PC-3 (cell line): Measurements from ENCODE around the gene FBLIM1. TPM values are rescaled to one million over a fixed set of nuclear protein-coding genes. Genes with fewer than 3 reads are reported as not detected.

Source experiments
- ATAC-seq: fragments of 200-7000 bp; cut with Tn5 transposase; 2 replicates; pipeline ENCODE4 v1.9.1; 2020; ENCODE audit warnings: mild to moderate bottlenecking, moderate library complexity
- BruUV-seq: library from RNA; stranded (reverse); fragments of 400-500 nt; replicated peaks from 2 replicates; lab custom pipeline; 2021; lab: Mats Ljungman, UMichigan
- CTCF ChIA-PET: fragments of 300-600 bp; sonication (Branson Sonifier 250); formaldehyde crosslinking; loops from one replicate; lab custom pipeline; 2022; ENCODE audit warnings: antibody characterized with exemption; lab: Charles Lee
- POLR2A ChIA-PET: fragments of 300-600 bp; sonication (Branson Sonifier 250); formaldehyde crosslinking; loops from one replicate; lab custom pipeline; 2022; ENCODE audit warnings: antibody characterized with exemption; ENCODE audit not compliant: unreplicated experiment; lab: Charles Lee
- DNase-seq: peaks from one replicate; pipeline ENCODE4 v3.0.0-alpha.2; 2015
- H2AFZ ChIP-seq: fragments of 300-600 bp; sonication (generic); 2 replicates; pipeline ENCODE4 v1.6.0; 2016; ENCODE audit warnings: antibody characterized with exemption, low read length
- H3F3A ChIP-seq: fragments of 300-600 bp; sonication (generic); one replicate; pipeline ENCODE4 v1.6.0; 2017; ENCODE audit warnings: antibody characterized with exemption, low read length, control low read depth, mild to moderate bottlenecking; ENCODE audit not compliant: unreplicated experiment
- H3K27ac ChIP-seq: fragments of 300-600 bp; sonication (generic); 2 replicates; pipeline ENCODE4 v1.5.1; 2016; ENCODE audit warnings: mild to moderate bottlenecking, low read length
- H3K27me3 ChIP-seq: fragments of 300-600 bp; sonication (generic); 2 replicates; pipeline ENCODE4 v1.6.1; 2016; ENCODE audit warnings: low read length, mixed read lengths
- H3K36me3 ChIP-seq: fragments of 300-600 bp; sonication (generic); 2 replicates; pipeline ENCODE4 v1.6.1; 2016; ENCODE audit warnings: low read depth, mixed run types, low read length, mixed read lengths
- H3K4me1 ChIP-seq: fragments of 300-600 bp; sonication (generic); 2 replicates; pipeline ENCODE4 v1.5.1; 2016; ENCODE audit warnings: low read length; ENCODE audit not compliant: insufficient read depth
- H3K4me2 ChIP-seq: fragments of 300-600 bp; sonication (generic); 2 replicates; pipeline ENCODE4 v1.6.0; 2016; ENCODE audit warnings: low read length
- H3K4me3 ChIP-seq: fragments of 300-600 bp; sonication (generic); 2 replicates; pipeline ENCODE4 v1.5.1; 2016; ENCODE audit warnings: mild to moderate bottlenecking, low read length, mixed read lengths
- H3K79me2 ChIP-seq: fragments of 300-600 bp; sonication (generic); 2 replicates; pipeline ENCODE4 v1.6.1; 2017; ENCODE audit warnings: low read length, mixed read lengths
- H3K9ac ChIP-seq: fragments of 300-600 bp; sonication (generic); 2 replicates; pipeline ENCODE4 v1.6.0; 2016; ENCODE audit warnings: mild to moderate bottlenecking, low read length
- H3K9me2 ChIP-seq: fragments of 300-600 bp; sonication (generic); replicated peaks from 2 replicates; pipeline ENCODE4 v1.6.1; 2016; ENCODE audit warnings: mixed run types, low read length, mixed read lengths
- H3K9me3 ChIP-seq: fragments of 300-600 bp; sonication (generic); 2 replicates; pipeline ENCODE4 v1.6.1; 2016; ENCODE audit warnings: low read length, mixed read lengths
- H4K20me1 ChIP-seq: fragments of 300-600 bp; sonication (generic); 2 replicates; pipeline ENCODE4 v1.6.1; 2016; ENCODE audit warnings: low read length, mixed read lengths
- EZH2 ChIP-seq: fragments of 300-600 bp; sonication (generic); IDR thresholded peaks from one replicate; pipeline ENCODE4 v1.6.1; 2017; ENCODE audit warnings: antibody characterized with exemption, mild to moderate bottlenecking, low read length; ENCODE audit not compliant: unreplicated experiment
- EZH2phosphoT487 ChIP-seq: fragments of 300-600 bp; sonication (generic); IDR thresholded peaks from 2 replicates; pipeline ENCODE4 v1.6.1; 2018; ENCODE audit warnings: mild to moderate bottlenecking, antibody characterized with exemption, low read length, borderline replicate concordance
- intact Hi-C: fragments of 100-400 bp; cut with micrococcal nuclease; formaldehyde crosslinking; loops from 2 replicates; pipeline ENCODE4 v1.9.0; 2023
- total RNA-seq: library from RNA; depleted of rRNA; stranded (reverse); fragments of >200 nt; gene quantifications from 2 replicates; pipeline ENCODE4 v1.2.3, GENCODE V29; 2014
- TF ChIP-seq, protein P1 (sequence below): fragments of 300-600 bp; sonication (generic); conservative IDR thresholded peaks from 2 replicates; pipeline ENCODE4 v1.5.1; 2017; ENCODE audit warnings: antibody characterized with exemption, low read depth, mild to moderate bottlenecking, low read length

FBLIM1 gene
- total RNA-seq, 1 experiment from 2014 or later = 74.1 TPM

DNA sequence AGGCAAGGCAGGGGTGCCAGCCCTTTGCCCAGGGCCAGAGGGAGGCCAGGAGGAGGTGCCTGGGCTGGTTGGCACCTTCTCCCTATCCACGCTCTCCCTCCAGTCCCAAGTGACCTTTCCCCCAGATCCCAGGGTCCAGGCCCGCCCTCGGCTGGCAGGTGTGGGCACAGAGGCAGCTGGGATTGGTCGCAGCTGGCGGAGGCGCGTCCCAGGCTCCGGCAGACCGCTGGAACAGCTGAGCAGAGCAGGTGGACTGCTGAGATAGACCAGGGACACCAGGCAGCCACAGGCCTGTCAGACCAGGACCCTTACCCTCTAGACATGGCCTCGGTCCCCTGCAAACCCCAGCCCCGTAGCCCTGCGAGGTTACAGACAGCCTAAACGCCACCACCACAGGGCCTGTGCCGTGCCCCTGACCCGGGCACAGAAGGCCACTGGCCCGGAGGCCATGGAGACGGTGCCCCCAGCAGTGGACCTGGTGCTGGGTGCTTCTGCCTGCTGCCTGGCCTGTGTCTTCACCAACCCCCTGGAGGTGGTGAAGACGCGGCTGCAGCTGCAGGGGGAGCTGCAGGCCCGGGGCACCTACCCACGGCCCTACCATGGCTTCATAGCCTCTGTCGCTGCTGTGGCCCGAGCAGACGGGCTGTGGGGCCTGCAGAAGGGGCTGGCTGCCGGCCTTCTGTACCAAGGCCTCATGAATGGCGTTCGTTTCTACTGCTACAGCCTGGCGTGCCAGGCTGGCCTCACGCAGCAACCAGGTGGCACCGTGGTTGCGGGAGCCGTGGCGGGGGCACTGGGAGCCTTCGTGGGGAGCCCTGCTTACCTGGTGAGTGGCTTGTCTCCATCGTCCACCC lies 22.3 kb upstream of the FBLIM1 start, which contains the start of gene SLC25A34:
TSS of gene SLC25A34 (plus strand) at position 221 of the 854 bp plus-strand sequence. CDS start at position 449, 228 bp downstream.
- H4K20me1 ChIP-seq = no peaks in the 10 kb centered on the region
- no peaks in the 10 kb centered on the region for H3K9me2 ChIP-seq
- no peak within 1 kb of the TSS for H3K27ac ChIP-seq
- no peak within 1 kb of the TSS for H3K4me3 ChIP-seq
- DNase-seq = no peak
- no peak for ATAC-seq
- no peaks in the 10 kb centered on the region for H3K27me3 ChIP-seq
- POLR2A ChIA-PET = no interaction called here
- no peak within 1 kb of the TSS for H3K9ac ChIP-seq
- intact Hi-C loops = no loop called here
- H2AFZ ChIP-seq = no peak within 1 kb of the TSS
- CTCF ChIA-PET = no interaction called here
- no peak for TF ChIP-seq EZH2
- TF ChIP-seq, protein P1, sequence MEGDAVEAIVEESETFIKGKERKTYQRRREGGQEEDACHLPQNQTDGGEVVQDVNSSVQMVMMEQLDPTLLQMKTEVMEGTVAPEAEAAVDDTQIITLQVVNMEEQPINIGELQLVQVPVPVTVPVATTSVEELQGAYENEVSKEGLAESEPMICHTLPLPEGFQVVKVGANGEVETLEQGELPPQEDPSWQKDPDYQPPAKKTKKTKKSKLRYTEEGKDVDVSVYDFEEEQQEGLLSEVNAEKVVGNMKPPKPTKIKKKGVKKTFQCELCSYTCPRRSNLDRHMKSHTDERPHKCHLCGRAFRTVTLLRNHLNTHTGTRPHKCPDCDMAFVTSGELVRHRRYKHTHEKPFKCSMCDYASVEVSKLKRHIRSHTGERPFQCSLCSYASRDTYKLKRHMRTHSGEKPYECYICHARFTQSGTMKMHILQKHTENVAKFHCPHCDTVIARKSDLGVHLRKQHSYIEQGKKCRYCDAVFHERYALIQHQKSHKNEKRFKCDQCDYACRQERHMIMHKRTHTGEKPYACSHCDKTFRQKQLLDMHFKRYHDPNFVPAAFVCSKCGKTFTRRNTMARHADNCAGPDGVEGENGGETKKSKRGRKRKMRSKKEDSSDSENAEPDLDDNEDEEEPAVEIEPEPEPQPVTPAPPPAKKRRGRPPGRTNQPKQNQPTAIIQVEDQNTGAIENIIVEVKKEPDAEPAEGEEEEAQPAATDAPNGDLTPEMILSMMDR = no peak
- TF ChIP-seq EZH2phosphoT487 = no peak
- H3K79me2 ChIP-seq = no peaks in the 10 kb centered on the region
- H3K36me3 ChIP-seq = no peaks in the 10 kb centered on the region
- H3K9me3 ChIP-seq = no peaks in the 10 kb centered on the region
- BruUV-seq = no TSS peak
- H3K4me2 ChIP-seq = no peak within 1 kb of the TSS
- no peaks in the 10 kb centered on the region for H3F3A ChIP-seq
- no peaks in the 10 kb centered on the region for H3K4me1 ChIP-seq

DNA sequence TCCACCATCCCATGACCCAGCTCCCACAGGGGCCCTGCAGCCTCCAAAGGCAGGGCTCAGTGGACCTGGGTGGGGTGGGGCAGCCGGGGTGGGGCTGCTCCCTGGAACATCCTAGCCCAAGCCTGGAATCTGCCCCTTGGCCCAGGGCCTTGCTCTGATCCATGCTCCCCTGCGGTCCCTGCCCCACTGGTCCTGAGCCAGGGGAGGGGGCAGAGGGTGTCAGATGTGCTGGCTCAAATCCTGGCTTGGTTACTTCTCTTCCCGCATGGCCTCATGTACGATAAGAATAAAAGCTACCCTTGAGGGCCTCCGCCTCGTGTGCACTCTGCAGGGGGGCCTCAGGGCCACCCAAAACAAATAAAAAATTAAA lies 21.7 kb upstream of the FBLIM1 start:
- DNase-seq (no peak), ATAC-seq (no peak)
- Histone ChIP-seq H3K4me2 (no peak overlapping the region), H2AFZ (no peak overlapping the region), H3K9ac (no peak overlapping the region), H3K4me1 (no peaks in the 10 kb centered on the region; the same call in 1 of the 2 replicates), H3K27me3 (no peaks in the 10 kb centered on the region), H4K20me1 (no peaks in the 10 kb centered on the region), H3K27ac (no peak overlapping the region), H3K9me2 (no peaks in the 10 kb centered on the region), H3K9me3 (no peaks in the 10 kb centered on the region), H3K36me3 (no peaks in the 10 kb centered on the region), H3F3A (no peaks in the 10 kb centered on the region), H3K4me3 (no peak overlapping the region), H3K79me2 (no peaks in the 10 kb centered on the region)
- BruUV-seq = no TSS peak
- intact Hi-C loops = no loop called here
- TF ChIP-seq, protein P1 = no peak
- TF ChIP-seq EZH2phosphoT487 (no peak), EZH2 (no peak)
- ChIA-PET CTCF (no interaction called here), POLR2A (no interaction called here)
